GM18526 (cell line): ENCODE data around the gene SHISA9.

ENCODE experiments used
- POLR2A ChIP-seq: IDR thresholded peaks from 3 replicates; pipeline ENCODE4 v1.6.1; 2011; ENCODE audit not compliant: insufficient read length; ENCODE audit errors: extremely low read depth

The SHISA9 gene

GRCh38 chr16:12891836-12892235, 9.6 kb upstream of the SHISA9 start:
- TF ChIP-seq POLR2A: no peak

GRCh38 chr16:12893050-12893750, 8.2 kb upstream of the SHISA9 start:
- no peak for TF ChIP-seq POLR2A

- no peak for TF ChIP-seq POLR2A
Measured at GRCh38 chr16:12896562-12896961, 4.8 kb upstream of the SHISA9 start.

GRCh38 chr16:12898551-12898950, 2.8 kb upstream of the SHISA9 start:
- no peak for TF ChIP-seq POLR2A

- no peak for TF ChIP-seq POLR2A
Measured at GRCh38 chr16:12899529-12900143, 1.8 kb upstream of the SHISA9 start.

- no peak for TF ChIP-seq POLR2A
Measured at GRCh38 chr16:12900156-12900555, 1.2 kb upstream of the SHISA9 start.

- TF ChIP-seq POLR2A: no peak
Measured at GRCh38 chr16:12900599-12901203, 697 bp upstream of the SHISA9 start.

GRCh38 chr16:12901204-12901596, 198 bp upstream of the SHISA9 start:
- no peak for TF ChIP-seq POLR2A

GRCh38 chr16:12902511-12903372, 1.3 kb downstream of the SHISA9 start:
- no peak for TF ChIP-seq POLR2A

GRCh38 chr16:12903407-12904328, 2.3 kb downstream of the SHISA9 start:
- TF ChIP-seq POLR2A: no peak

GRCh38 chr16:12904329-12904671, 2.9 kb downstream of the SHISA9 start:
- no peak for TF ChIP-seq POLR2A

- no peak for TF ChIP-seq POLR2A
Measured at GRCh38 chr16:12906271-12906670, 4.9 kb downstream of the SHISA9 start.

GRCh38 chr16:12906765-12907516, 5.5 kb downstream of the SHISA9 start:
- no peak for TF ChIP-seq POLR2A

- no peak for TF ChIP-seq POLR2A
Measured at GRCh38 chr16:12907670-12908233, 6.4 kb downstream of the SHISA9 start.

GRCh38 chr16:12917246-12917645, 15.8 kb downstream of the SHISA9 start:
- TF ChIP-seq POLR2A: no peak
